GM12872 (cell line): ENCODE results near the gene CELF2.

Experiments used
- CTCF ChIP-seq: IDR thresholded peaks from 3 replicates; pipeline ENCODE4 v1.5.1; 2011; ENCODE audit warnings: low read depth, mild to moderate bottlenecking, low read length, moderate library complexity; ENCODE audit not compliant: insufficient read depth

CELF2 gene

GRCh38 chr10:11080564-11080984 is 62.9 kb downstream of the CELF2 start:
- TF ChIP-seq CTCF: no peak

DNA sequence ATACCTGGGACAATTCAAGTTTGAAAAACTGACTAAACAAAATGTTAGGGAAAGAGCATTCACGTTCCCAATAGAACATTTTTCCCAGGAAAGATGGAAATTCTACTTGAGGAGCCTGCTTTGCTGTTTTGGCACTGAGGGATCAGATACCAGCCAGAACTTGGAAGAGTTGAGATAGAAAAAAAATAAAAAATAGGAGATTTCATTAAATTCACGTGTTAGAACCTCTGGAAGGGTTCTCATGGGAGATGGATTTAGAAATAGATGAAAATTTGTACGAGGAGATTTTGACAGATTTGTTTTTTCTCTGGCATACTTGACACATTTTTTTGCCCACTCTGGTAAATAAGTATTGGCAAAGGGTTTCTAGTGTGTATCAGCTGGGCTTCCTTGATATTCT is 63.7 kb downstream of the CELF2 start:
- TF ChIP-seq CTCF: no peak

DNA sequence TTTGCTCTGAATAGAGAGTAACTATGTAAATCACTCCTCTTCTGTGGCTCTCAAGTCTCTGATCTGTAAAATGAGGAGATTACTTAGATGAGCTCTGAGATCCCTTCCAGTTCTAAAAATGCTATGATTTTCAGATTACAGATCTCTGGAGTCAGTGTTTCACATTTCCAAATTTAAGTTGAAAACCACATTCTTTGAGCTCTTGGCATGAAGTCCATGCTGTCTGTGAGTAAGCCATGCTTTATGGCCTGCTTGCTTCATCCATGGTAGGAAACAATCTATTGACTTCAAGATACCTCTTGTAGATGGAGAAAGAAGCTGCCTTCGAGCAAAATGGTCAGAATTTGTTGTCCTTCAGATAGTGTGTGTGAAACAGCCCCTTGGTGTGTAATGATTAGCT is 64.9 kb downstream of the CELF2 start:
- TF ChIP-seq CTCF: no peak

DNA sequence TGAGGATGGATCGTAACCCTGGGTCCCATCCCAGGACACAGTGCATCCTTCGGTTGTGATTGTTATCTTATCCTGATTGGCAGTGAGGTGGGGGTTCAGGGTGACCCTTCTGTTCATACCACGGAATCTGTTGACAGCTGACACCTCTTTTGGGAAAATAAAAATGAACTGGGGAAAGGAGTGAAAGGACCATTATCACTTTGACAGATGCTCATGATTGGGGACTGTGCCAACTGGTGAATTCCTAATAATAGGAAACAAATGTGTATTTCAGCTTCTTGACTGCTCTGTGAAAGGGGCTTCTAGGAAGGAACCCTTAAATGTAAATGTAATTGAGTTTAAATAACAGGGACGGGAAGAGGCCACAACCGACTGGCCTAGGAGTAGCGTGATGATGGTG is 65.4 kb downstream of the CELF2 start:
- TF ChIP-seq CTCF: no peak

DNA sequence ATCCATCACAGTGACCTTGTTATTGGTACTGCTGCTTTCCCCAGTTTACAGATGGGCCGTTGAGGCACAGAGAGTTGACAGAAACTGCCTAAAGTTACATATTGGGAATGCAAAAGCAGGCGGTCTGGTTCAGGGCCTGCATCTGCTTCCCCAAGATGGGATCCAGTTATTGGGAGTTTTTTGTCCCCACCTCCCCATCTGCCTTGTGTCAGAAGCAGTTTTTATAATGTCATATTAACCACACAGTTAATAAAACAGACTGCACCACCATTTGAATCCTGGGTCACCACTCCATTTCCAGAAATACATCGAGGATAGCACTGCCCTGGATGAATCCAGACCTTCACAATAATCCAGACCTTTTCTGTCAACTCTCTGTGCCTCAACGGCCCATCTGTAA is 67.9 kb downstream of the CELF2 start:
- TF ChIP-seq CTCF: no peak

GRCh38 chr10:11086177-11086840 is 68.6 kb downstream of the CELF2 start:
- no peak for TF ChIP-seq CTCF

GRCh38 chr10:11087372-11087771 is 69.7 kb downstream of the CELF2 start:
- TF ChIP-seq CTCF: no peak

DNA sequence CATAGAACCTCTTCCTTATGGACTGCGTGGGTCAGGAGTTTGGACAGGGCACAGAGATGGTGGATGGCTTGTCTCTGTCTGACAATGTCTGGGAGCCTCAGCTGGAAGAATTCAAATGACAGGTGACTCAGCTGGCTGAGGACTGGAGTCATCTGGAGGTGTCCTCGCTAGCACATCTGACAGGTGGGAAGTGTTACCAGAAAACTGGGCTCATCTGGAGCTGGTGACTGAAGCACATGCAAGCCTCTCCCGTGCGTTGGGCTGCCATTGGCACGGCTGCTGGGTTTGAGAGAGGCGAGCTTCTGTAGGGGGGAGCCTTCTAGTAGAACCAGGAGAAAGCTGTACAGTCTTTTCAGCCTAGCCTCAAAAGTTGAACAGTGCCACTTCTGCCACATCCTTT is 71.0 kb downstream of the CELF2 start:
- TF ChIP-seq CTCF: no peak
